GM21447 (cell line): Measurements from ENCODE around the gene PARP8.
A peak's percentile ranks its signal among the peaks of the same experiment; 100 is the strongest.
"Not testable (repeated sequence)": the region's sequence is repeated elsewhere in the genome, so short reads cannot be mapped to it uniquely, and the experiment has no call there.

ENCODE experiments used
- ATAC-seq: cut with Tn5 transposase; IDR thresholded peaks from one replicate; pipeline ENCODE4 v1.9.1; 2021; ENCODE audit not compliant: unreplicated experiment

PARP8 gene

GRCh38 chr5:50666261-50667022 lies at the start of gene PARP8:
Gene PARP8 (plus strand): TSS chr5:50666637. CDS start chr5:50667096, 459 bp downstream.
- peak; percentile 42 for ATAC-seq

- no peak for ATAC-seq
Observed at GRCh38 chr5:50623666-50624065, 42.8 kb upstream of the PARP8 start.

- not testable (repeated sequence) for ATAC-seq
Observed at GRCh38 chr5:50634866-50635265, 31.6 kb upstream of the PARP8 start.

GRCh38 chr5:50637576-50637975 lies 28.9 kb upstream of the PARP8 start:
- not testable (repeated sequence) for ATAC-seq

GRCh38 chr5:50646591-50646990 lies 19.8 kb upstream of the PARP8 start:
- no peak for ATAC-seq

GRCh38 chr5:50647726-50648125 lies 18.7 kb upstream of the PARP8 start:
- ATAC-seq = no peak

- peak; percentile 96 for ATAC-seq
Observed at GRCh38 chr5:50653946-50654345, 12.5 kb upstream of the PARP8 start.

GRCh38 chr5:50655067-50655809 lies 11.2 kb upstream of the PARP8 start:
- no peak for ATAC-seq

GRCh38 chr5:50655810-50656205 lies 10.6 kb upstream of the PARP8 start:
- no peak for ATAC-seq

- ATAC-seq = no peak
Observed at GRCh38 chr5:50657044-50657443, 9.4 kb upstream of the PARP8 start.

GRCh38 chr5:50658246-50658645 lies 8.2 kb upstream of the PARP8 start:
- ATAC-seq = no peak

GRCh38 chr5:50663636-50664035 lies 2.8 kb upstream of the PARP8 start:
- no peak for ATAC-seq

- ATAC-seq = no peak
Observed at GRCh38 chr5:50665091-50665490, 1.3 kb upstream of the PARP8 start.

GRCh38 chr5:50665761-50666202 lies 655 bp upstream of the PARP8 start:
- ATAC-seq = not testable (repeated sequence)

- peak; percentile 35 for ATAC-seq
Observed at GRCh38 chr5:50667023-50667652, 701 bp downstream of the PARP8 start.

- ATAC-seq = peak; percentile 84
Observed at GRCh38 chr5:50667653-50668595, 1.5 kb downstream of the PARP8 start.

- not testable (repeated sequence) for ATAC-seq
Observed at GRCh38 chr5:50668636-50669035, 2.2 kb downstream of the PARP8 start.

GRCh38 chr5:50672663-50673062 lies 6.2 kb downstream of the PARP8 start:
- ATAC-seq = no peak

GRCh38 chr5:50673444-50673843 lies 7.0 kb downstream of the PARP8 start:
- ATAC-seq = not testable (repeated sequence)

- no peak for ATAC-seq
Observed at GRCh38 chr5:50675385-50675784, 8.9 kb downstream of the PARP8 start.

- ATAC-seq = not testable (repeated sequence)
Observed at GRCh38 chr5:50679554-50679953, 13.1 kb downstream of the PARP8 start.
